Pancreas (tissue), 10 donors: ENCODE results near the gene PROM2. TPM values are rescaled to one million over a fixed set of nuclear protein-coding genes. Genes with fewer than 3 reads are reported as not detected.
A peak's percentile ranks its signal among the peaks of the same experiment; 100 is the strongest.

Experiments
- ATAC-seq, 4 donors: fragments of 200-7000 bp; cut with Tn5 transposase; one replicate each; pipeline versions ENCODE4 v1.8.0 to v1.9.1; 2020; ENCODE audit warnings: mild to moderate bottlenecking in 4 of 4, moderate library complexity in 4 of 4
- DNase-seq, 6 donors: peaks; one replicate each; pipeline ENCODE4 v3.0.0-alpha.2; 2020
- FAIRE-seq: peaks from 2 replicates; lab custom pipeline; 2012; peaks lifted over from hg19 to GRCh38; lab: Jason Lieb, UNC
- H3K27ac ChIP-seq, 4 donors: fragments of 200-600 bp; sonication (generic); 1 replicate in 3 of 4; 2 replicates in 1 of 4; pipeline versions ENCODE4 v1.5.0 to v1.8.0; 2020
- H3K27me3 ChIP-seq, 4 donors: fragments of 200-600 bp; one replicate each; pipeline ENCODE4 v1.8.0; 2021
- H3K36me3 ChIP-seq, 3 donors: fragments of 200-600 bp; sonication (generic) in 1 of 3; one replicate each; pipeline versions ENCODE4 v1.5.0 to v1.8.0; 2020 to 2021
- H3K4me1 ChIP-seq, 3 donors: fragments of 200-600 bp; one replicate each; pipeline ENCODE4 v1.8.0; 2021
- H3K4me3 ChIP-seq, 4 donors: fragments of 200-600 bp; sonication (generic) in 2 of 4; one replicate each; pipeline versions ENCODE4 v1.5.0 to v1.8.0; 2020 to 2021
- H3K9me3 ChIP-seq, 4 donors: fragments of 200-600 bp; one replicate each; pipeline ENCODE4 v1.8.0; 2021
- WGBS, 2 donors: extraction: QIAGEN DNeasy Blood & Tissue Kit; methylation state at CpG; one replicate each; pipeline ENCODE4 v1.1.7; 2013; 5-methylcytosine and 5-hydroxymethylcytosine counted together
- intact Hi-C, 3 donors: fragments of 100-400 bp; cut with DNase I; formaldehyde crosslinking; loops; one replicate each; pipeline versions ENCODE4 v1.11.1 to v1.14.2; 2022
- polyA plus RNA-seq, 2 donors: library from polyadenylated mRNA; stranded (reverse); fragments of 200-250 nt; gene quantifications; one replicate each; pipeline ENCODE4 v1.2.3, GENCODE V29; 2013
- total RNA-seq, 6 donors: library from RNA; stranded (reverse); fragmentation: NEBNext Ultra II Directional in 4 of 6; extraction: Animal tissue kit (Norgen Biotek cat#: 25700) in 4 of 6; gene quantifications; one replicate each; pipeline versions ENCODE4 v1.2.1 to v1.2.4, GENCODE V29; 2021 to 2023
- TF ChIP-seq, protein P1 (sequence below), 4 donors: fragments of 200-600 bp; sonication (generic) in 3 of 4; IDR thresholded peaks; one replicate each; pipeline versions ENCODE4 v1.5.0 to v1.8.0; 2021; ENCODE audit warnings: antibody characterized with exemption in 4 of 4
- donor health status: healthy with polysubstance abuse.
- donor health status: DM: no; HTN: no; CAD: no; lungs with moderate emphysema.
- donor health status: DM: no; HTN: no; CAD: no.
- donor health status: control.
- donor health status: control.
- donor health status: Bipolar disorder and iron deficiency.
- donor health status: DM: yes; HTN: yes; CAD: no.
- donor health status: DM: no; HTN: no; CAD: no.
- donor health status: DM: no; HTN: no; CAD: no.
- donor health status: DM: yes; HTN: yes; CAD: no.

PROM2 gene
- total and polyA plus RNA-seq, 8 donors, result 8.3 to 20.4 (median 12.5) TPM

DNA sequence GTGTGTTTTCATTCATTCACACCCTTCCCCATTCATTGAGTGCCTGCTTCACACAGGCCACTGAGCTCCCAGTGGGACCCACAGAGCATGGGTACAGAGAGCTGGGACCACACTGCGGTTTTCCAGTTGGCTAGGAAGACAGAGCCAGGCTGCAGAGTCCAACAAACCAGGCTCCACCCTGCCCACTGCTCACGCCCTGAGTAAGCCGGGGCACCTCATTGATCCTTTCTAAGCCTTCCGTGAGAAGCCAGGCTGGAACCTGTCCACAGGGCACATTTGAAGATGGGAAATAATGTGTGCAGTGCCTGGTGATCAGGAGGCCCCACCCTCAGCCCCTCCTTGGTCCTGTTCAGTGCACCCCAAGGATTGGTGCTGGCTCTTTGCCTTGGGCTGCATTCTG lies 36.4 kb downstream of the PROM2 start:
- no peaks in the 10 kb centered on the region for H3K9me3 ChIP-seq
- FAIRE-seq, result no peak
- intact Hi-C loops, result loop anchor here in 1 of 3 donors (5.0 kb wide), 2 partner anchors 33 to 78 kb away; no protein-coding TSS in a partner anchor
- WGBS, 2 donors, result 75 to 89% methylated on average over 4 of the region's 4 CpGs
- H3K27me3 ChIP-seq, result no peaks in the 10 kb centered on the region
- H3K4me1 ChIP-seq, result peaks cover 0 to 9% (median 4%) of the 10 kb centered on the region in 3 donors
- TF ChIP-seq, protein P1, sequence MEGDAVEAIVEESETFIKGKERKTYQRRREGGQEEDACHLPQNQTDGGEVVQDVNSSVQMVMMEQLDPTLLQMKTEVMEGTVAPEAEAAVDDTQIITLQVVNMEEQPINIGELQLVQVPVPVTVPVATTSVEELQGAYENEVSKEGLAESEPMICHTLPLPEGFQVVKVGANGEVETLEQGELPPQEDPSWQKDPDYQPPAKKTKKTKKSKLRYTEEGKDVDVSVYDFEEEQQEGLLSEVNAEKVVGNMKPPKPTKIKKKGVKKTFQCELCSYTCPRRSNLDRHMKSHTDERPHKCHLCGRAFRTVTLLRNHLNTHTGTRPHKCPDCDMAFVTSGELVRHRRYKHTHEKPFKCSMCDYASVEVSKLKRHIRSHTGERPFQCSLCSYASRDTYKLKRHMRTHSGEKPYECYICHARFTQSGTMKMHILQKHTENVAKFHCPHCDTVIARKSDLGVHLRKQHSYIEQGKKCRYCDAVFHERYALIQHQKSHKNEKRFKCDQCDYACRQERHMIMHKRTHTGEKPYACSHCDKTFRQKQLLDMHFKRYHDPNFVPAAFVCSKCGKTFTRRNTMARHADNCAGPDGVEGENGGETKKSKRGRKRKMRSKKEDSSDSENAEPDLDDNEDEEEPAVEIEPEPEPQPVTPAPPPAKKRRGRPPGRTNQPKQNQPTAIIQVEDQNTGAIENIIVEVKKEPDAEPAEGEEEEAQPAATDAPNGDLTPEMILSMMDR (IDR thresholded peaks at IDR 0.05), result no peak
- no peak for ATAC-seq
- no peak overlapping the region for H3K4me3 ChIP-seq
- no peaks in the 10 kb centered on the region for H3K36me3 ChIP-seq
- peak in 1 of 6 donors; percentile 31 for DNase-seq
- no peak overlapping the region for H3K27ac ChIP-seq

DNA sequence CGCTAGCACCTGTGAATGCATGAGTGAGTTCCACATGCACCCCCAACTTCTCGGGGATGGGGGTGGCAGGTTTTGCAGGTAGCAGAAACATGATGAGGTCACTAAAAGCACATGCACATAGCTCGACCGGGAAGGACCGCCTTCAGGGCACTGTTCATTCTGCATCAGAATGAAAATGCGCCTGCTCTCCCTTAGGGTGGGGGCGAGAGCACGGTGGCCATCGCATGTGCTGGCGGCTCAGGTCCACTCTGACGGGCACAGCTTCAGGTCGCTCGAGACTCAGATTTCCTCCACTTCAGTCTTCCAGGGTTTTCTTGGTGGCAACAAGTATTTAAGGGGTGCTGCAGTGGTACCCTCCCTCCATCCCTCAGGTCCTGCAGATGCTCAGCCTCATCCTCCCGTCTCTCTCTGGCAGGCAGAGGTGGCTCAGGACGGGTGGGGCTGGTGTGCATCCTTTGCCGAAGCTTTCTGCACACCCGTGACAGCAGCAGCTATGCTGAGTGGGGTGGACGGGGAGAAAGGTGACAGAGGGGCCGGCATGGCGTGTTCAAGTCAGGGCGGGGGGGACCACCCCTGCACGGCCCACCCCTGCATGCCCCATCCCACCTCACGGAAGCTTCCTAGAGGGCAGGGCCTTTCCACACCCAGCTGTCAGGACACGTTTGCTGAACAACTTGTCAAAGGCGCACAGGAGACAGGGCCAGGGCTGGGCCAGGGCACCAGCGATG lies 37.7 kb downstream of the PROM2 start:
- ATAC-seq, result no peak
- intact Hi-C loops, result loop anchor here in 1 of 3 donors (5.0 kb wide), 2 partner anchors 35 to 80 kb away; no protein-coding TSS in a partner anchor
- no peaks in the 10 kb centered on the region for H3K27me3 ChIP-seq
- TF ChIP-seq, protein P1 (IDR thresholded peaks at IDR 0.05), result no peak
- H3K36me3 ChIP-seq, result no peaks in the 10 kb centered on the region
- DNase-seq, result peak in 2 of 6 donors; percentile 9 to 53
- no peak overlapping the region for H3K4me3 ChIP-seq
- no peaks in the 10 kb centered on the region for H3K9me3 ChIP-seq
- no peak overlapping the region for H3K27ac ChIP-seq
- no peaks in the 10 kb centered on the region for H3K4me1 ChIP-seq
- FAIRE-seq, result no peak
- WGBS, 2 donors, result 82 to 89% methylated on average over 26 of the region's 26 CpGs

DNA sequence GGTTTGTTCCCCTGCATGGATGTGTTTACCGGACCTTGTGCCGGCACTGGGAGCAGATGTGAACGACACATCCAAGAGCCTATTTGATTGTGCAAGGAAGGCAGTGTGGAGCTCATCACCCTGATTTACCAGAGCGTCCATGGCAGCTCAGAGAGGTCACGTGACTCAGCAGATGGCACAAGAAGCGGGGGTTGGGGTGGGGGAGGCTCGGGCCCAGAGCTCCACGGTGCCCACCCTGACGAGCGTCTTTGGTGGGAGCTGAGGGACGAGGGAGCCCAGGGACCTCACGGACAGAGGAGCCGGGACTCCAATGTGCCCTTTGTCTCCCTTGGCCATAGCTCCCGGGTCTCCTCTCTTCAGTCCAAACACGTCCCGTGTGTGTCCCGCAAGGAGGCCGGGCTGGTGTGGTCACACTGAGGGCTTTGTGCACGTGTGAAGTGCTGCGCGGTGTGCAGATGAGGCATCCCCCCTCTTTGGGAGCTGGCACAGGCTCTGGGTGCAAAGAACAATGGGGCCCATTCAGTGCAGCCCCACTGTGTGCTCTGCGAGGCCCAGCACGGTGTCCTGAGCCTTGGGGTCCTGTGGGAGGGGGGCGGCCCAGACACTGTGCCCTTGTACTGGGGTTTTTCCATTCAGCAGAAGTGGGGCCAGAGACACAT lies 38.4 kb downstream of the PROM2 start:
- WGBS, 2 donors, result 85 to 86% methylated on average over 20 to 24 of the region's 24 CpGs
- H3K36me3 ChIP-seq, result no peaks in the 10 kb centered on the region
- DNase-seq (peak in 2 of 6 donors; percentile 15 to 43), ATAC-seq (no peak), FAIRE-seq (no peak)
- no peak overlapping the region for H3K4me3 ChIP-seq
- intact Hi-C loops, result loop anchor here in 1 of 3 donors (5.0 kb wide), 2 partner anchors 35 to 80 kb away; no protein-coding TSS in a partner anchor
- no peaks in the 10 kb centered on the region for H3K4me1 ChIP-seq
- TF ChIP-seq, protein P1 (IDR thresholded peaks at IDR 0.05), result no peak
- H3K27me3 ChIP-seq, result no peaks in the 10 kb centered on the region
- no peaks in the 10 kb centered on the region for H3K9me3 ChIP-seq
- no peak overlapping the region for H3K27ac ChIP-seq

DNA sequence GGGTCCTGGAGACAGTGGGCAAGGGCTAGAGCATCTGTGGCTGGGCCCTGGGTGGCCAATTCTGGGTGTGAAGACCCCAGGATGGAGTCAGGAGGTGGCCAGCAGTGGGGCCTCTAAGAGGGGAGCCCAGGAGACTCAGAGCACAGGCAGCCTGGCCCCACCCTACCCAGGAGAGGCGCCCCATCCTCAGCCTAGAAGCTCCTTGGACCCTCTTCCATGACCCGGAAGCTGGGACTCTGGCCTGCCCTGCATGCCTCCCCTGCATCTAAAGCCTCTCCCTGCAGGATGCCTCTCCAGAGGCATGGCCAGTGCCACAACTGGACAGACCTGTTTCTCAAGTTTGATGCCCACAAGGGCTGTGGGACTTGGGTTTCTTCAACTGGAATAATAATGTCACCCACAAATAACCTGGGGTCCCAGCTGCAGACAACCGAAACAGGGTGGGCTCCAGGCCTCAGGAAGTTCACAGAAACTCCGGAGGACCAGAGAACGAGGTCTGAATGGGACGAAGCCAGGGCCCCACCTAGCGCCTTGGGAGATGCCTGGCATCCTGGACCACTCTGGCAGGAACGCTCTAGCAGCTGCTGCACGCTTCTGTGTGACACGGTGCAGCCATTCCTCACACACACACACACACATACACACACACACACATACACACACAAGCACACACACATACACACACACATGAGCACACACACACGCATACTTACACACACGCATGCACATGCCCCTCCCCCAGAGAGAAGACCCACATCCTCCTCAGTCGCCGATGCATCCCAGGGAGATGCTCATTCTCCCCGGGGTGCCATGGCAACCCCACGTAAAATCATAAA lies 39.3 kb downstream of the PROM2 start:
- FAIRE-seq (no peak), DNase-seq (peak in 2 of 6 donors; percentile 7 to 10), ATAC-seq (peak in 1 of 4 donors; percentile 28)
- WGBS, 2 donors, result 75 to 83% methylated on average over 16 of the region's 16 CpGs
- Histone ChIP-seq H3K36me3 (no peaks in the 10 kb centered on the region), H3K27me3 (no peaks in the 10 kb centered on the region), H3K9me3 (no peaks in the 10 kb centered on the region), H3K4me1 (no peaks in the 10 kb centered on the region), H3K4me3 (no peak overlapping the region), H3K27ac (no peak overlapping the region)
- TF ChIP-seq, protein P1 (IDR thresholded peaks at IDR 0.05), result no peak
- intact Hi-C loops, result loop anchor here in 1 of 3 donors (5.0 kb wide), 2 partner anchors 36 to 81 kb away; no protein-coding TSS in a partner anchor
